GM12864 (cell line): Measurements from ENCODE around the gene CORIN.

Source experiments
- DNase-seq: peaks from one replicate; pipeline ENCODE4 v3.0.0-alpha.2; 2011; ENCODE audit warnings: low read depth
- H3K4me3 ChIP-seq: 2 replicates; pipeline ENCODE4 v1.5.1; 2011; ENCODE audit warnings: mild to moderate bottlenecking, low read depth, low read length, control low read depth
- CTCF ChIP-seq: IDR thresholded peaks from 2 replicates; pipeline ENCODE4 v1.5.1; 2011; ENCODE audit warnings: low read depth, mild to moderate bottlenecking, moderate library complexity, low read length, control low read depth, inconsistent platforms; ENCODE audit errors: missing control alignments

CORIN gene

GRCh38 chr4:47624031-47624441 lies 213.8 kb downstream of the CORIN start:
- no peak for DNase-seq
- TF ChIP-seq CTCF = no peak
- no peak overlapping the region for H3K4me3 ChIP-seq

- TF ChIP-seq CTCF = no peak
- no peak for DNase-seq
- H3K4me3 ChIP-seq = no peak overlapping the region
Measured at GRCh38 chr4:47621181-47621580, 216.7 kb downstream of the CORIN start.

- no peak for TF ChIP-seq CTCF
- no peak for DNase-seq
Measured at GRCh38 chr4:47619691-47620090, 218.2 kb downstream of the CORIN start.

GRCh38 chr4:47617607-47618006 lies 220.3 kb downstream of the CORIN start:
- no peak for TF ChIP-seq CTCF
- no peak for DNase-seq
- H3K4me3 ChIP-seq = no peak overlapping the region

More at GRCh38 chr4:47619691-47620090, 218.2 kb downstream of the CORIN start:
- no peak overlapping the region for H3K4me3 ChIP-seq

- no peak for TF ChIP-seq CTCF
- DNase-seq = no peak
- no peak overlapping the region for H3K4me3 ChIP-seq
Measured at GRCh38 chr4:47615385-47615784, 222.5 kb downstream of the CORIN start.

- no peak for TF ChIP-seq CTCF
- H3K4me3 ChIP-seq = no peak overlapping the region
- DNase-seq = no peak
Measured at GRCh38 chr4:47612116-47613023, 225.5 kb downstream of the CORIN start.

GRCh38 chr4:47606482-47606881 lies 231.4 kb downstream of the CORIN start:
- no peak for TF ChIP-seq CTCF
- H3K4me3 ChIP-seq = no peak overlapping the region
- no peak for DNase-seq
